SW480 (cell line): ENCODE data around the gene NGEF.
"Not testable (repeated sequence)": the region's sequence is repeated elsewhere in the genome, so short reads cannot be mapped to it uniquely, and the experiment has no call there.

Source experiments
- DNase-seq: peaks from one replicate; pipeline ENCODE4 v3.0.0-alpha.2; 2016; ENCODE audit warnings: low spot score

The NGEF gene

DNA sequence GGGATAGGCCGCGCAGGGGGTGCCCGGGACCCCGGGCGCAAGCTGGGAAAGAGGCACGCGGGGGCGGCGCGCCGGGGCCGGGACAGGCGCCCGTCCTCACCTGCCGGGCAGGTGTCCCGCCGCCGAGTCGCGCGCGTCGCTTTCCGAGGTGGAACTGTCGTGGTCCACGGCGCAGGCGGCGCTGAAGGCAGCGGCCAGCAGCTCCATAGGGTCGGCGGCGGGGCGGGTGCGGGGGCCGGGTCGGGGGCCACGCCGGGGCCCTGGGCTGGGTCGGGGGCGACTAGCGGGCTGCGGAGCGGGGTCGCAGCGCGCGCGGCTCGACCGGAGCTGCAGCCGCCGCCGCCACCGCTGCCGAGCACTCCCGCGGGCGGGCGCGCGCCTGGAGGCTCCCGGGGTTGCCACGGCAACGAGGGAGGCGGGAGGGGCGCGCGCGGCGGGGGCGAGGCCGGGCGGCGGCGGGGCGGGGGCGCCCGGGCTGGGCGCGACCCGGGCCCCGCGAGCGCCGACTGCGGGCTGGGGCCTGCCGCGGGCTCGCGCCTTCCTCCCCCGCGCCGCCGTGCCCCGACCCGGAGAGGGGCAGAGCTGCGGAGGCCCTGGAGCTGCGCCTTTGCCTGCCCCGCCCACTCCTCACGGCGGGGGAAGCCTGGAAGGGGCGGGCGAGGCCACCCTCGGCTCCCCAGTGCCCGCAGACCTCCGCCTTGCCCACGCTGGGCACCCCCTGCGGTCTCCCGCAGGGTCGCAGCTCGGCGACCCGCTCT lies 85.1 kb downstream of the NGEF start:
- DNase-seq = no peak

GRCh38 chr2:232927032-232927792 lies 85.8 kb downstream of the NGEF start:
- DNase-seq = no peak

GRCh38 chr2:232926431-232926939 lies 86.6 kb downstream of the NGEF start:
- DNase-seq = no peak

GRCh38 chr2:232925821-232926156 lies 87.3 kb downstream of the NGEF start:
- DNase-seq = no peak

GRCh38 chr2:232925153-232925820 lies 87.8 kb downstream of the NGEF start:
- DNase-seq = no peak

DNA sequence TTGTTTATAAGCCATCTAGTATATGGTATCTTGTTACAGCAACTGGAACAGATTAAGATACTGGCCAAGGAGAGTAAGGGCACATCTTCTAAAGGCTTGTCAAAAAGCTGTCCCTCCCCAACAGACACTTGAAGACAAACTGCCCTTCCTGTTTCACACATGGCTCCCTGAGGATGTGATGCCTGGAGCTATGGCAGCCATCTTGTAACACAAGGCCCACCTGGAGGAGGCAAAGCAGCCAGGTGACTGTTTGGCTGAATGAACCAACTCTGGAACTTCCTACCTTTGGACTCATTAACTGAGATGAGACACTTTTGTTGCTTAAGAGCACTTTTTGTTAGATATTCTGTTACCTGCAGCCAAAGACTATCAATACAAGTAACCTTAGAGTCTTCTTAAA lies 88.6 kb downstream of the NGEF start:
- no peak for DNase-seq

- no peak for DNase-seq
Measured at GRCh38 chr2:232920760-232921159, 92.3 kb downstream of the NGEF start.

DNA sequence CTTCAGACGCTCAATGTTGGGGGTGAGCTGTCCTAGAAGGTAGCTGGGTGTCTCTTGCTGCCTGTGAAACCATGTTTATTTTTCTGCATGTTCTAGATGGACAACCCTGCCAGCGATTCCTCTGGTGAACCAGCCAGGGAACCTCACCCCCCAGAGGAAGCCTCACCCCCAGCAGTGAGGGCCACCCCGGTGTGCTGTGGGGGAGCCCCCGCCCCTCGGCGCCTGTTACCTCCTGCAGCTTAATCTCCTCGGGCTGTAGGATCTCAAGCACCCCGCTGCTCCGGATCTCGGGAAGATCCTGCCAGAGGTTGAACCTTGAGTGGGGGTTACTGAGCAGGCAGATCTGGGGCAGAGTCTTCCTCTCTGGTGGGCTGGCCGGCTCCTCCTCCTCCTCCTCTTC lies 93.0 kb downstream of the NGEF start:
- DNase-seq = no peak

DNA sequence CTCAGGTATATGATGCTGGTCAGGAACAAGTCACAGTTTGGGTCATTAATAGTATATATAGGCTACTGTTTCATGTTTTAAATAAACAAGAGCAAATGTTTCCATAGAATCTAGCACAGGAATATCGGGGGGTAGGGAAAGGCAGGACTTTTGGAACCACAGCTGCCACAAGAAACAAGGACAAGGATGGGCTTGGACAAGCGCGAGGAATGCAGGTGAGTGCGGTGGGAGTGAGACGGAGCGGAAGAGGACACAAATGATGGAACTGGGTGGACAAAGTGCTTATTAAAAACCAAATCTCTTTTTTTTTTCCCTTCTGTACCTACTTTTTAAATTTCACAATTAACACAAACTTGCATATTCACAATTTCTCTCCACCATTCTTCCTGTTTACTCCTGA lies 93.9 kb downstream of the NGEF start:
- DNase-seq = no peak

DNA sequence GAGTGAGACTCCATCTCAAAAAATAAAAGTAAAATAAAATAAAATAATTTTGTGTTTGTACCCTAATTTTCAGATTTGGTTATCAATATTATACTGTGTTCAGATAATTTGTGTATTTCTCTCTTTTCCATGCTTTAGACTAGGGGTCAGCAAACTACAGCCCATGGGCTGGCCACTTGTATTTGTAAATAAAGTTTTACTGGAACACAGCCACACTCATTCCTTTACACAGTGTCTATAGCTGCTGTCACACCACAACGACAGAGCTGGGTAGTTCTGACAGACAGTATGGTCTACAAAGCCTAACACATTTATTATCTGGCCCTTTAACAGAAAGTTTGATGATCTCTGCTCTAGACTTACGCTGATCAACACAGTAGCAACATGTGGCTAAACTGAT lies 99.2 kb downstream of the NGEF start:
- DNase-seq = no peak

- DNase-seq = no peak
Measured at GRCh38 chr2:232911712-232912277, 101.3 kb downstream of the NGEF start.

DNA sequence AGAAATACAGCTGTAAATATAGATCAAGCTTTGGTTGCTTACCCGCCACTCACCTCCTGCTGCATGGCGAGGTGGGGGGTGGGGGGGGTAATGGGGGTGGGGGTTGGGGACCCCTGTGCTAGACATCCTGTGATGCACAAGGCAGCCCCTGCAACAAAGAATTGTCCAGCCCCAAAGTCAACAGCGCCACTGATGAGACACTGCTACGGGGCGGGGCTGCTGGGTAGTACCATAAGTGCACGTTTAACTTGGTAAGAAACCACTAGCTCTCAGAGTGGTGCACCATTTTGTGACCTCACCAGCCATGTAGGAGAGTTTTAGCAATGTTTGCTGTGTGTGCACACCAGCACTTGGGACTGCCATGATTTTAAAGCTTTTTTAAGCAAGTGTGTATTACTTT lies 102.7 kb downstream of the NGEF start:
- no peak for DNase-seq

DNA sequence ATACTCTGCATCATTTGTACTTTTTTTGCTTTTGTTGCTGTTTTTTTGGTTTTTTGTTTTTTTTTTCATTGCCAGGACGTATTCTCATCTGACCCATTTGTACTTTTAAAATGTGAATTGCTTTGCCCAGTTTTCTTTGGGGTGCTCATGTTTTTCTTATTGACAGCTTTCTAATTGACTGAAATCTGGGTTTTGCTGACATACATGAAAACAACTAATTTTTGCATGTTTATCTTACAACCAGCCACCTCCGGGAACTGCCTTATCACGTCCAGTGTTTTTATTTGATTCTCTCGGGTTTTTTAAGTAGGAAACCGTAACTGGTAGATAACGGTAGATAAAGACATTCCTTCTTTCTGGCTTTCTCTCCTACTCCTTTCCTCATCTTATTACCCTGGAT lies 104.4 kb downstream of the NGEF start:
- DNase-seq = no peak

GRCh38 chr2:232907718-232908085 lies 105.4 kb downstream of the NGEF start:
- DNase-seq = not testable (repeated sequence)

DNA sequence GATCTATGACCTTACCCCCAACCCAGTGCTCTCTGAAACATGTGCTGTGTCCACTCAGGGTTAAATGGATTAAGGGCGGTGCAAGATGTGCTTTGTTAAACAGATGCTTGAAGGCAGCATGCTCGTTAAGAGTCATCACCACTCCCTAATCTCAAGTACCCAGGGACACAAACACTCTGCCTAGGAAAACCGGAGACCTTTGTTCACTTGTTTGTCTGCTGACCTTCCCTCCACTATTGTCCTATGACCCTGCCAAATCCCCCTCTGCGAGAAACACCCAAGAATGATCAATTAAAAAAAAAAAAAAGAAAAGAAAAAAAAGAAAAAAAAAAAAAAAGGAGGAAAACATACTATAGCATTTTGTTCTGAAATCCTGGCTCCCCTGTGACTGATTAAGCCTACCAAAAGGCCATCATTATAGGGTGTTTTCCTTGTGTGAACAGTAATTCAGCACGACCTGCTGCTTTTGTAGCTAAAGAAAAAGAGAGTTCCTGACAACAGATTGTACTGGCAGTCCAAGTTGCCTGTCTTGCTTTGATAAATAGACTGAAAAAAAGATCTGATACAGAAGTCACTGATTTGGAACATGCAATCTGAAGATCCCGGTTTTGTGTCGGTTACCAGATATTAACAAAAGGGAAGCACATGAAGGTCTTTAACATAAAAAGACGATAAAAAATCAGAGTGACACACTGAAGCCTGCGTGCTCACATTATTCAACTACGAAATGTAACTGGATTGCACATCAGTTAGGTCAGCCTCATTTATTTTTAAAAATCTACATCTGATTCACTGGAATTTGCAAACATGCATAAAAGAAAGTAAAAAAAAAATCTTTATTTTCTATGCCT lies 106.0 kb downstream of the NGEF start:
- DNase-seq = not testable (repeated sequence)

- peak; percentile 16 for DNase-seq
Measured at GRCh38 chr2:232903989-232904388, 109.1 kb downstream of the NGEF start.

DNA sequence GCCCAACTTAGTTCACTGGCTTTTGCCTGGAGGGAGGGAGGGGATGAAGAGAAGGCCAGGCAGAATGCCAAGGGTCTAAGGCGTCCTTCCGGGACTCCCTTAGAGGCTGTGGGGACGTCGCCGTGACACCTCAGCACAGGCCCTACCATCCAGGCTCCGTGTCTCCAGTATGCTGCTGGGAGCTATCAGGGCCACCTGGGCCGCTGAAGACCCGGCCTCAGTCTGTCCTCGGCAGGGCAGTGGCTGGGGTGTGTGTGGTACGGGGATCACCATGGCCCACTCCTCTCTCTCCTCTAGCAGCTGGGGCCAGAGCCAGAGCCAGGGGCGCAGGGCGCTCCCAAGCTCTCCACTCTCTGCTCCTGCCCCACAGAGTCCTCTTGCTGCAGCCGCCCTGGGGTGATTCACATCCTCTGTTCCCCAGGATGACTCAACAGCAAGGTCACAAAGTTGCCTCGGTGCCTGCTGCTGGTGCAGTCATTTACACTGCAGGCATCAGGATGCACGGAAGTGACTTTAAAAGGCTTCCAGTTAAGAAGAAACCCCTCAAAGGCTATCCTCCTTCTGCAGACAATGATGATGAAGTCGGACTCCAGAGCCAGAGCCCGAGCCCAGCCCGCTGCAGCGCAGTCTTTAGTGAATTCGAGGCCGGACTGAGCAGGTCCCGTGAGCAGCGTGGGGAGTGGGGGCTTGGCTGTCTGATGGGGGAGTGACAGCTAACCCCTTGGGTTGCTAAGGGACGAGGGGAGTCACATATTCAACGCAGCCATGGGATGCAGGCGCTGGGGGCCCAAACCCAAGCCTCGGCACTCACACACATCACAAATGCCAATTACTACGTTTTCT lies 111.1 kb downstream of the NGEF start:
- DNase-seq = peak; percentile 80

- DNase-seq = no peak
Measured at GRCh38 chr2:232900811-232901735, 112.0 kb downstream of the NGEF start.
